Thymus (tissue), 11 donors: ENCODE measurements around the gene CGNL1. TPM values are rescaled to one million over a fixed set of nuclear protein-coding genes. Genes with fewer than 3 reads are reported as not detected.
A peak's percentile ranks its signal among the peaks of the same experiment; 100 is the strongest.

Experiments used
- DNase-seq, 9 donors: peaks; one replicate each; pipeline ENCODE4 v3.0.0-alpha.2; 2013; ENCODE audit warnings: low spot score in 9 of 9, low read depth in 6 of 9, missing footprints in 1 of 9
- H3K27ac ChIP-seq, 2 donors: one replicate each; pipeline ENCODE4 v1.5.1; 2013; ENCODE audit warnings: control low read depth in 1 of 2, low read depth in 1 of 2, low read length in 1 of 2, mild to moderate bottlenecking in 1 of 2, moderate library complexity in 1 of 2
- H3K27me3 ChIP-seq, 2 donors: one replicate each; pipeline ENCODE4 v1.5.1; 2013; ENCODE audit warnings: low read length in 1 of 2; ENCODE audit not compliant: control insufficient read depth in 2 of 2, insufficient read depth in 1 of 2
- H3K36me3 ChIP-seq, 2 donors: one replicate each; pipeline ENCODE4 v1.5.1; 2013; ENCODE audit warnings: low read length in 1 of 2, mild to moderate bottlenecking in 1 of 2, moderate library complexity in 1 of 2; ENCODE audit not compliant: control insufficient read depth in 2 of 2, insufficient read depth in 2 of 2
- H3K4me1 ChIP-seq, 2 donors: one replicate each; pipeline ENCODE4 v1.5.1; 2013; ENCODE audit warnings: low read length in 2 of 2; ENCODE audit not compliant: control insufficient read depth in 2 of 2, insufficient read depth in 2 of 2
- H3K4me3 ChIP-seq, 2 donors: one replicate each; pipeline ENCODE4 v1.5.1; 2013; ENCODE audit warnings: low read length in 2 of 2, control low read depth in 1 of 2, mild to moderate bottlenecking in 1 of 2
- H3K9me3 ChIP-seq, 2 donors: one replicate each; pipeline ENCODE4 v1.5.1; 2013; ENCODE audit warnings: low read length in 1 of 2, mild to moderate bottlenecking in 1 of 2; ENCODE audit not compliant: control insufficient read depth in 2 of 2, insufficient read depth in 1 of 2
- WGBS: extraction: QIAGEN DNeasy Blood & Tissue Kit; methylation state at CpG from one replicate; pipeline ENCODE4 v1.1.7; 2013; 5-methylcytosine and 5-hydroxymethylcytosine counted together
- polyA plus RNA-seq: library from polyadenylated mRNA; stranded (reverse); fragments of 200-250 nt; gene quantifications from one replicate; pipeline ENCODE4 v1.2.3, GENCODE V29; 2013
- total RNA-seq: library from RNA; stranded (reverse); fragments of 120-200 nt; gene quantifications from one replicate; pipeline ENCODE4 v1.2.4, GENCODE V29; 2013
- donor health status: healthy.

CGNL1 gene
- total and polyA plus RNA-seq, 2 donors, result 5.7 to 5.9 TPM

- H3K36me3 ChIP-seq, result no peaks in the 10 kb centered on the region
- peaks cover 0 to 3% of the 10 kb centered on the region in 2 donors for H3K9me3 ChIP-seq
- 42% methylated on average over 9 of the region's 9 CpGs for WGBS
- peaks cover 0 to 3% of the 10 kb centered on the region in 2 donors for H3K27me3 ChIP-seq
- peaks cover 3 to 15% of the 10 kb centered on the region in 2 donors for H3K4me1 ChIP-seq
- peak in 8 of 9 donors; percentile 33 to 75 (median 53) for DNase-seq
- H3K4me3 ChIP-seq, result no peak overlapping the region
- H3K27ac ChIP-seq, result no peak overlapping the region
These were observed 184.9 kb downstream of the CGNL1 start for GRCh38 chr15:57561041-57561711.

- Histone ChIP-seq H3K27me3 (peaks cover 0 to 3% of the 10 kb centered on the region in 2 donors), H3K4me1 (peaks cover 3 to 15% of the 10 kb centered on the region in 2 donors), H3K27ac (no peak overlapping the region), H3K36me3 (no peaks in the 10 kb centered on the region), H3K9me3 (peaks cover 0 to 3% of the 10 kb centered on the region in 2 donors), H3K4me3 (no peak overlapping the region)
- DNase-seq, result no peak
- 40% methylated on average over 11 of the region's 11 CpGs for WGBS
These were observed 186.0 kb downstream of the CGNL1 start for GRCh38 chr15:57562196-57562769.

- Histone ChIP-seq H3K36me3 (no peaks in the 10 kb centered on the region), H3K9me3 (peaks cover 0 to 3% of the 10 kb centered on the region in 2 donors), H3K4me3 (no peak overlapping the region), H3K27ac (no peak overlapping the region), H3K4me1 (peaks cover 3 to 15% of the 10 kb centered on the region in 2 donors), H3K27me3 (peaks cover 0 to 3% of the 10 kb centered on the region in 2 donors)
- DNase-seq, result no peak
- WGBS, result 34% methylated on average over 6 of the region's 6 CpGs
These were observed 187.1 kb downstream of the CGNL1 start for GRCh38 chr15:57563416-57563815.

GRCh38 chr15:57565311-57565710 is 189.0 kb downstream of the CGNL1 start:
- Histone ChIP-seq H3K9me3 (peaks cover 0 to 3% of the 10 kb centered on the region in 2 donors), H3K27me3 (peaks cover 0 to 3% of the 10 kb centered on the region in 2 donors), H3K27ac (no peak overlapping the region), H3K4me3 (no peak overlapping the region), H3K4me1 (peaks cover 3 to 15% of the 10 kb centered on the region in 2 donors), H3K36me3 (no peaks in the 10 kb centered on the region)
- WGBS, result 3% methylated on average over 10 of the region's 10 CpGs
- DNase-seq, result peak in 4 of 9 donors; percentile 18 to 57 (median 23)

GRCh38 chr15:57566834-57567233 is 190.5 kb downstream of the CGNL1 start:
- Histone ChIP-seq H3K36me3 (no peaks in the 10 kb centered on the region), H3K9me3 (peaks cover 0 to 3% of the 10 kb centered on the region in 2 donors), H3K27ac (no peak overlapping the region), H3K4me1 (peaks cover 3 to 15% of the 10 kb centered on the region in 2 donors), H3K27me3 (peaks cover 0 to 3% of the 10 kb centered on the region in 2 donors), H3K4me3 (no peak overlapping the region)
- DNase-seq, result no peak
- 93% methylated on average over 4 of the region's 4 CpGs for WGBS

GRCh38 chr15:57567891-57568290 is 191.6 kb downstream of the CGNL1 start:
- H3K27ac ChIP-seq, result no peak overlapping the region
- no peak for DNase-seq
- no peak overlapping the region for H3K4me3 ChIP-seq
- peaks cover 3 to 10% of the 10 kb centered on the region in 2 donors for H3K4me1 ChIP-seq
- H3K36me3 ChIP-seq, result no peaks in the 10 kb centered on the region
- H3K9me3 ChIP-seq, result no peaks in the 10 kb centered on the region
- H3K27me3 ChIP-seq, result no peaks in the 10 kb centered on the region
- 96% methylated on average over 3 of the region's 3 CpGs for WGBS

- H3K9me3 ChIP-seq, result no peaks in the 10 kb centered on the region
- H3K36me3 ChIP-seq, result no peaks in the 10 kb centered on the region
- no peaks in the 10 kb centered on the region for H3K27me3 ChIP-seq
- no peak overlapping the region for H3K4me3 ChIP-seq
- no peak for DNase-seq
- H3K27ac ChIP-seq, result no peak overlapping the region
- peaks cover 3 to 8% of the 10 kb centered on the region in 2 donors for H3K4me1 ChIP-seq
- WGBS, result 95% methylated on average over 2 of the region's 2 CpGs
These were observed 192.0 kb downstream of the CGNL1 start for GRCh38 chr15:57568299-57568698.

- no peaks in the 10 kb centered on the region for H3K9me3 ChIP-seq
- WGBS, result 98% methylated on average over 2 of the region's 2 CpGs
- H3K27me3 ChIP-seq, result no peaks in the 10 kb centered on the region
- H3K36me3 ChIP-seq, result no peaks in the 10 kb centered on the region
- peaks cover 1 to 4% of the 10 kb centered on the region in 2 donors for H3K4me1 ChIP-seq
- H3K27ac ChIP-seq, result no peak overlapping the region
- no peak overlapping the region for H3K4me3 ChIP-seq
- DNase-seq, result no peak
These were observed 194.0 kb downstream of the CGNL1 start for GRCh38 chr15:57570340-57570739.

GRCh38 chr15:57570994-57571393 is 194.7 kb downstream of the CGNL1 start:
- DNase-seq, result no peak
- no peaks in the 10 kb centered on the region for H3K9me3 ChIP-seq
- no peaks in the 10 kb centered on the region for H3K36me3 ChIP-seq
- 98% methylated on average over 3 of the region's 3 CpGs for WGBS
- H3K27me3 ChIP-seq, result no peaks in the 10 kb centered on the region
- H3K27ac ChIP-seq, result no peak overlapping the region
- H3K4me3 ChIP-seq, result no peak overlapping the region
- no peaks in the 10 kb centered on the region for H3K4me1 ChIP-seq
